22Rv1 (cell line): Measurements from ENCODE around the gene NRXN3.

Experiments used
- H3K27ac ChIP-seq: fragments of 450-650 bp; 2 replicates; pipeline ENCODE4 v1.5.1; 2017
- ZFX ChIP-seq: fragments of 450-650 bp; IDR thresholded peaks from 2 replicates; pipeline ENCODE4 v1.6.1; 2017; ENCODE audit warnings: antibody characterized with exemption, borderline replicate concordance
- TF ChIP-seq, protein P1 (sequence below): fragments of 450-650 bp; IDR thresholded peaks from 2 replicates; pipeline ENCODE4 v1.5.1; 2017; ENCODE audit warnings: mild to moderate bottlenecking

NRXN3 gene

DNA sequence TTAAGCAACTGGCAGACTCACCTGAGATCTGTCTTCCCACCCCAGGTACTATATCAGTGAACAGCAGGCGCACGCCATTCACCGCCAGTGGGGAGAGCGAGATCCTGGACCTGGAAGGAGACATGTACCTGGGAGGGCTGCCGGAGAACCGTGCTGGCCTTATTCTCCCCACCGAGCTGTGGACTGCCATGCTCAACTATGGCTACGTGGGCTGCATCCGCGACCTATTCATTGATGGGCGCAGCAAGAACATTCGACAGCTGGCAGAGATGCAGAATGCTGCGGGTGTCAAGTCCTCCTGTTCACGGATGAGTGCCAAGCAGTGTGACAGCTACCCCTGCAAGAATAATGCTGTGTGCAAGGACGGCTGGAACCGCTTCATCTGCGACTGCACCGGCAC, 544.5 kb downstream of the NRXN3 start:
- no peak for TF ChIP-seq ZFX
- H3K27ac ChIP-seq: no peak overlapping the region

DNA sequence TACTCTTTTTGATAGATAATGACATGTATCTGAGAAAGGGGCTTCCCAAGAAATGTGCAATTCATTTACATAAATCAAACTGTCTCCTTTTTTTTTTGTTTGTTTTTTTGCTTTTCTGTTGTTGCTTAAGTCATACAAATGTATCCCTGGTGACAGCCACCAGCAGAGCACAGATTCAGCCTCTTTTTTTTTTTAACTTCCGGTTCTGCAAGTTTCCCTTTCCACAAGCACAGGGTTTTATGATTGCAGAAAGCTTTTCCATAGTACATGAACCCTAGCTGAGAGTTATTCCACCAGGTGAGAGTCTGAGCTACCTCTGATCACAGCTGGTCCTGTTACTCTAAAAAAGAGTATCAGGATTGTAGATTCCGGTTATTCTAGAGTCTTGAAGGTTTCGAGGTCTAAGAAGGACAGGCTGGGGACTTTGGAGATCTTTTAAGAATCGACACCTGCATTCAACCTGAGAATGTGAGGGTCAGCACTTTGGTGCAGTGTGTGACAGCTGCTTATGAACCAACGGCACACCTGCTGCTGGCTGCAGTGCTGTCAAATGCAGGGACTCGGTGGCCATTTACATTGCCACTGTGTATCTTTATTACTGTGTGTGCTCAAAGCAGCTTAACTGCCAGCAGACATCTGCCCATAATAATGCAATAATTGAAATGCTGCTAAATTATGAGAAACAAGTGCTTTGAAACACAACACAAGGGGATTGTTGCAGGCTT, 551.7 kb downstream of the NRXN3 start:
- TF ChIP-seq ZFX: no peak
- TF ChIP-seq, protein P1, sequence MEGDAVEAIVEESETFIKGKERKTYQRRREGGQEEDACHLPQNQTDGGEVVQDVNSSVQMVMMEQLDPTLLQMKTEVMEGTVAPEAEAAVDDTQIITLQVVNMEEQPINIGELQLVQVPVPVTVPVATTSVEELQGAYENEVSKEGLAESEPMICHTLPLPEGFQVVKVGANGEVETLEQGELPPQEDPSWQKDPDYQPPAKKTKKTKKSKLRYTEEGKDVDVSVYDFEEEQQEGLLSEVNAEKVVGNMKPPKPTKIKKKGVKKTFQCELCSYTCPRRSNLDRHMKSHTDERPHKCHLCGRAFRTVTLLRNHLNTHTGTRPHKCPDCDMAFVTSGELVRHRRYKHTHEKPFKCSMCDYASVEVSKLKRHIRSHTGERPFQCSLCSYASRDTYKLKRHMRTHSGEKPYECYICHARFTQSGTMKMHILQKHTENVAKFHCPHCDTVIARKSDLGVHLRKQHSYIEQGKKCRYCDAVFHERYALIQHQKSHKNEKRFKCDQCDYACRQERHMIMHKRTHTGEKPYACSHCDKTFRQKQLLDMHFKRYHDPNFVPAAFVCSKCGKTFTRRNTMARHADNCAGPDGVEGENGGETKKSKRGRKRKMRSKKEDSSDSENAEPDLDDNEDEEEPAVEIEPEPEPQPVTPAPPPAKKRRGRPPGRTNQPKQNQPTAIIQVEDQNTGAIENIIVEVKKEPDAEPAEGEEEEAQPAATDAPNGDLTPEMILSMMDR: no peak
- H3K27ac ChIP-seq: no peak overlapping the region

DNA sequence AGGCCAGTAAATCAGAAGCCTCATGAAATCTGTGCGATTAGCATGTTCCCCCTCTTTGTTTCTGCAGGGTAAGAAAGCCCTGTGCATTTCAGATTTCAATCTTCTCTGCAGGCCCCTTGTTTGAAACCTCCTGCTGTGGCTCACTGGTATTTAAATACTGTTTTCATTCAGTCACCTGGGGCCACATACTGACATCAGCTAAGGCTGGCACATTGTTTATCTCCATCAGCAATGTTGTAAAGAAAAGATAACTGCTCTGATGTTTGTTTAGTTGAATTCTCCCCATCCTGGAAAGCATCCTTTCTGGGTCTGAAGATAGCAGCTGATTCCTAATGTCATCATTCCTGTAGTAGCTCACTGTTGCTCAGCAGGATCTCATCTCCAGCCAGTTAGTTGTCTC, 554.9 kb downstream of the NRXN3 start:
- no peak overlapping the region for H3K27ac ChIP-seq
- TF ChIP-seq, protein P1: no peak
- TF ChIP-seq ZFX: no peak

DNA sequence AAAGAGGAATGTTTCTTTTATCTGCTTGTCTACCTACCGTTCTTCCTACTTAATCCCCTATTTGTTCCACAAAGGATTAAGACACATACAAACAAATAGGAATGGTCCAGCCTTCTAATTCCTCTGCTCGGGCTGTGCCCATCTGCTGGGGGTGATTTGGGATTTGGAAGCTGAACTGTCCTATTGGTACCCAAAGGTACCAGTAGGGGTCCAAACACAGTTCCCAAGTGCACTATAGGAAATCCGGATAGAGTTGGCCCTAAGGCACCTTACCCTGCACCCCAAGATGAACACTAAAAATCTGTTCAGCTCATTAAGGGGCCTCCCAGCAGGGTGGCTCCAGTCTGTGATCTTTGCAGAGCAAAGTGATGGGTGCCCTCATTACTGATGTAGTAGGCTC, 566.9 kb downstream of the NRXN3 start:
- TF ChIP-seq ZFX: no peak
- TF ChIP-seq, protein P1: no peak
- no peak overlapping the region for H3K27ac ChIP-seq

DNA sequence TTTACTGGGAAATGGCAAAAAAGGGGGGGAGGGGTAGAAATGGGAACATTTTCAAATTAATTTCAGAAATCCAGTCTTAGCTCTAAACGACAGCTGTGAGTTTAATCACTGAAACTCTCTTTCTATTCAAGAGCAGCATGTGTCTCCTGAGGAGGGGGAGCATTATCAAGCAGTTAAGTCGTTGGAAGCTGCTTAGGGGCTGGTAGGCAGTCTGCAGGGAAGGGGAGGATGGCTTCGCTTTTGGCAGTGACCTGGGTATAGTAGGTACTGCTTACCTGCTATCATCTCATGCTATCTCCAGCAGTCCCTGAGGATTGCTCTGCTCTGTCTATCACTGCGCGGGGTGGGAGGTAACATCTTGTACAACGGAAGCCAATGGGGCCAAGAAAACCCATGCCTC, 567.4 kb downstream of the NRXN3 start:
- no peak overlapping the region for H3K27ac ChIP-seq
- no peak for TF ChIP-seq ZFX
- TF ChIP-seq, protein P1: no peak

DNA sequence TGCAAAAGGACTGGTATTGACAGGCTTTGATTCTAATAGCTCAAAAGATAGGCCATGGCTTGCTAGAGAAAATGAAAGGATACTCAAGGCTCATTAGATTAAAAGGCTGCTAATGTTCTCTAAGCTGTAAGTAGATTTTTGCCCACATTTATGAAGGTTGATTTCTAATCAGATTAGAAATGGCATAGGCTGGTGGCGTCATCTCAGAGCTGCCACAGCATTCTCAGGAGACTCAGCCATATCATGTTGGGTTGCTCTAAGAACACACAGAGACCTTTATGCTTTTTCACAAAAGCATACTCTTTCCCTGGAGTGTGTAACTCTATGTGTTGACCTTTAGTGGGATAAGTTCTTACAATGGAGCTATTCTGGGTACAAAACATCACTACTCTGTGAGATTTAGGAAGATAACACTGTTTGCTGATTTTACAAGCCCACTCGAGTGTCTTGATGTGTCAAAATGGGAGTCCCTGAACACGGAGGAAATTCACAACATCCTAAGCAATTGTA, 576.0 kb downstream of the NRXN3 start:
- no peak overlapping the region for H3K27ac ChIP-seq
- TF ChIP-seq, protein P1: no peak
- TF ChIP-seq ZFX: no peak

DNA sequence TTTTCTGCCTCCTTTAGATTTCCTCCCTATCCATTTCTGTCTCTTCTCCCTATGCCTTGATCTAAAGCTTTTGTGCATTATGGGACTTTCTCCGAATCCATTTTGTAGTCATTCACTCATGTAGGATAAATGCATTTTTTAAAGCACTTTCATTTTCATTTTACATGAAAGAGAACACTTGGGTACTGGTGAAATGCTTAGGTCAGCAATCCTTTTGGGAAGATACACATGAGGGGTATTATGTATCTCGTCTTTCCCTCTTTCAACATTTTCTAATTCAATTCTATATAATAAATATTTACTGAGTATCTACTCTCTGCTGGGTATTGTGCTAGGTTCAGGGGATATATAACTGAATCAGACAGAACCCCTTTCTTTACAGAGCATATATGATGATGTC, 577.6 kb downstream of the NRXN3 start:
- TF ChIP-seq, protein P1: no peak
- no peak for TF ChIP-seq ZFX
- H3K27ac ChIP-seq: no peak overlapping the region
